PC-9 (cell line): ENCODE data around the gene ZNF839. TPM values are rescaled to one million over a fixed set of nuclear protein-coding genes. Genes with fewer than 3 reads are reported as not detected.

Experiments used
- BruUV-seq: library from RNA; stranded (reverse); fragments of 400-500 nt; replicated peaks from 2 replicates; lab custom pipeline; 2021; lab: Mats Ljungman, UMichigan
- CTCF ChIA-PET: fragments of 300-600 bp; sonication (Branson Sonifier 250); formaldehyde crosslinking; loops from one replicate; lab custom pipeline; 2022; ENCODE audit warnings: antibody characterized with exemption; lab: Charles Lee
- POLR2A ChIA-PET: fragments of 300-600 bp; sonication (Branson Sonifier 250); formaldehyde crosslinking; loops from one replicate; lab custom pipeline; 2022; ENCODE audit warnings: antibody characterized with exemption; ENCODE audit not compliant: unreplicated experiment; lab: Charles Lee
- DNase-seq, 2 experiments: peaks; one replicate each; pipeline versions ENCODE4 v3.0.0 to v3.0.0-alpha.2; 2015 to 2022; ENCODE audit warnings: mixed read lengths in 1 of 2
- H2AFZ ChIP-seq: fragments of 200-600 bp; sonication (generic); 2 replicates; pipeline ENCODE4 v1.8.1; 2017; ENCODE audit warnings: antibody characterized with exemption
- H3F3A ChIP-seq: fragments of 200-600 bp; sonication (generic); 2 replicates; pipeline ENCODE4 v1.8.1; 2017; ENCODE audit warnings: antibody characterized with exemption, mild to moderate bottlenecking, low read depth; ENCODE audit not compliant: insufficient read depth
- H3K27ac ChIP-seq: fragments of 200-600 bp; sonication (generic); 2 replicates; pipeline ENCODE4 v1.6.1; 2016; ENCODE audit warnings: mixed run types
- H3K27me3 ChIP-seq: fragments of 200-600 bp; sonication (generic); 2 replicates; pipeline ENCODE4 v1.6.1; 2016; ENCODE audit warnings: low read depth, mixed run types; ENCODE audit not compliant: insufficient read depth
- H3K36me3 ChIP-seq: fragments of 200-600 bp; sonication (generic); 2 replicates; pipeline ENCODE4 v1.6.1; 2016; ENCODE audit warnings: low read depth, mixed run types
- H3K4me1 ChIP-seq: fragments of 200-600 bp; sonication (generic); replicated peaks from 2 replicates; pipeline ENCODE4 v1.6.1; 2016; ENCODE audit warnings: mixed run types; ENCODE audit not compliant: insufficient read depth
- H3K4me2 ChIP-seq: fragments of 200-600 bp; sonication (generic); 2 replicates; pipeline ENCODE4 v1.6.1; 2017; ENCODE audit warnings: mixed run types
- H3K4me3 ChIP-seq: fragments of 200-600 bp; sonication (generic); 2 replicates; pipeline ENCODE4 v1.6.1; 2016; ENCODE audit warnings: mixed run types
- H3K79me2 ChIP-seq: fragments of 200-600 bp; sonication (generic); 2 replicates; pipeline ENCODE4 v1.6.1; 2017; ENCODE audit warnings: low read depth, mixed run types
- H3K9me2 ChIP-seq: fragments of 200-600 bp; sonication (generic); 2 replicates; pipeline ENCODE4 v1.8.1; 2017; ENCODE audit warnings: mild to moderate bottlenecking; ENCODE audit not compliant: insufficient read depth
- H3K9me3 ChIP-seq: fragments of 200-600 bp; sonication (generic); 2 replicates; pipeline ENCODE4 v1.8.1; 2016; ENCODE audit warnings: low read depth; ENCODE audit not compliant: insufficient read depth
- H4K20me1 ChIP-seq: fragments of 200-600 bp; sonication (generic); 2 replicates; pipeline ENCODE4 v1.8.1; 2017; ENCODE audit not compliant: insufficient read depth
- CTCF ChIP-seq: fragments of 200-600 bp; sonication (generic); conservative IDR thresholded peaks from 2 replicates; pipeline ENCODE4 v1.6.1; 2017; ENCODE audit warnings: mixed run types, antibody characterized with exemption, mild to moderate bottlenecking, moderate library complexity
- EZH2 ChIP-seq: fragments of 200-600 bp; sonication (generic); IDR thresholded peaks from 2 replicates; pipeline ENCODE4 v1.8.0; 2017; ENCODE audit warnings: antibody characterized with exemption, low read depth
- intact Hi-C: fragments of 100-400 bp; cut with micrococcal nuclease; formaldehyde crosslinking; loops from one replicate; pipeline ENCODE4 v1.10.0; 2022; ENCODE audit not compliant: unreplicated experiment
- total RNA-seq: library from RNA; stranded (reverse); gene quantifications from 2 replicates; pipeline ENCODE4 v1.2.3, GENCODE V29; 2021

ZNF839 gene
- total RNA-seq, 1 experiment from 2014 or later, result 11.8 TPM

- H3K79me2 ChIP-seq, result no peaks in the 10 kb centered on the region
- H3K4me1 ChIP-seq, result no peaks in the 10 kb centered on the region
- TF ChIP-seq CTCF (no peak), EZH2 (no peak)
- peaks cover 4% of the 10 kb centered on the region; the same call in 1 of the 2 replicates for H3F3A ChIP-seq
- H3K27me3 ChIP-seq, result no peaks in the 10 kb centered on the region
- no peaks in the 10 kb centered on the region; the same call in 1 of the 2 replicates for H3K36me3 ChIP-seq
- H2AFZ ChIP-seq, result no peak overlapping the region
- H4K20me1 ChIP-seq, result no peaks in the 10 kb centered on the region
- H3K9me3 ChIP-seq, result no peaks in the 10 kb centered on the region
- peak in 1 of 2 experiments; percentile 21 for DNase-seq
- CTCF ChIA-PET, result no interaction called here
- H3K9me2 ChIP-seq, result no peaks in the 10 kb centered on the region
- H3K4me3 ChIP-seq, result no peak overlapping the region
- no peak overlapping the region for H3K4me2 ChIP-seq
- intact Hi-C loops, result no loop called here
- POLR2A ChIA-PET, result no interaction called here
- BruUV-seq, result no TSS peak
- no peak overlapping the region for H3K27ac ChIP-seq
Observed at GRCh38 chr14:102333795-102334705, 14.5 kb downstream of the ZNF839 start.

- TF ChIP-seq EZH2 (no peak), CTCF (no peak)
- Histone ChIP-seq H4K20me1 (no peaks in the 10 kb centered on the region), H3K4me1 (no peaks in the 10 kb centered on the region), H3K4me3 (no peak overlapping the region), H3K79me2 (no peaks in the 10 kb centered on the region), H3K4me2 (no peak overlapping the region), H3K27me3 (no peaks in the 10 kb centered on the region), H3K27ac (no peak overlapping the region), H3F3A (peaks cover 4% of the 10 kb centered on the region; the same call in 1 of the 2 replicates), H3K9me2 (no peaks in the 10 kb centered on the region), H2AFZ (no peak overlapping the region), H3K36me3 (no peaks in the 10 kb centered on the region; the same call in 1 of the 2 replicates), H3K9me3 (no peaks in the 10 kb centered on the region)
- BruUV-seq, result no TSS peak
- POLR2A ChIA-PET, result no interaction called here
- intact Hi-C loops, result no loop called here
- CTCF ChIA-PET, result no interaction called here
- peak in 1 of 2 experiments; percentile 10 for DNase-seq
Observed at GRCh38 chr14:102335163-102335562, 15.6 kb downstream of the ZNF839 start.

GRCh38 chr14:102338724-102339123, 19.2 kb downstream of the ZNF839 start:
- no TSS peak for BruUV-seq
- intact Hi-C loops, result no loop called here
- no peak for TF ChIP-seq CTCF
- no peak for TF ChIP-seq EZH2
- DNase-seq, result peak in 1 of 2 experiments; percentile 17
- ChIA-PET POLR2A (no interaction called here), CTCF (no interaction called here)
- no peak overlapping the region for H3K27ac ChIP-seq
- H3K4me2 ChIP-seq, result no peak overlapping the region
- H3K9me2 ChIP-seq, result no peaks in the 10 kb centered on the region
- no peak overlapping the region for H2AFZ ChIP-seq
- no peaks in the 10 kb centered on the region for H3K27me3 ChIP-seq
- H3K36me3 ChIP-seq, result peaks cover 5% of the 10 kb centered on the region; the same call in 1 of the 2 replicates
- H3K4me3 ChIP-seq, result no peak overlapping the region
- no peaks in the 10 kb centered on the region for H4K20me1 ChIP-seq
- H3K4me1 ChIP-seq, result no peaks in the 10 kb centered on the region
- H3K9me3 ChIP-seq, result no peaks in the 10 kb centered on the region
- H3K79me2 ChIP-seq, result no peaks in the 10 kb centered on the region
- peaks cover 6% of the 10 kb centered on the region; the same call in 1 of the 2 replicates for H3F3A ChIP-seq
